ENCODE measurements around the gene CD2BP2. TPM values are rescaled to one million over a fixed set of nuclear protein-coding genes. Genes with fewer than 3 reads are reported as not detected.

The CD2BP2 gene
- polyA plus RNA-seq, 1 of the 3 experiments (the other 2 are of a cell fraction): 80.8 TPM

DNA sequence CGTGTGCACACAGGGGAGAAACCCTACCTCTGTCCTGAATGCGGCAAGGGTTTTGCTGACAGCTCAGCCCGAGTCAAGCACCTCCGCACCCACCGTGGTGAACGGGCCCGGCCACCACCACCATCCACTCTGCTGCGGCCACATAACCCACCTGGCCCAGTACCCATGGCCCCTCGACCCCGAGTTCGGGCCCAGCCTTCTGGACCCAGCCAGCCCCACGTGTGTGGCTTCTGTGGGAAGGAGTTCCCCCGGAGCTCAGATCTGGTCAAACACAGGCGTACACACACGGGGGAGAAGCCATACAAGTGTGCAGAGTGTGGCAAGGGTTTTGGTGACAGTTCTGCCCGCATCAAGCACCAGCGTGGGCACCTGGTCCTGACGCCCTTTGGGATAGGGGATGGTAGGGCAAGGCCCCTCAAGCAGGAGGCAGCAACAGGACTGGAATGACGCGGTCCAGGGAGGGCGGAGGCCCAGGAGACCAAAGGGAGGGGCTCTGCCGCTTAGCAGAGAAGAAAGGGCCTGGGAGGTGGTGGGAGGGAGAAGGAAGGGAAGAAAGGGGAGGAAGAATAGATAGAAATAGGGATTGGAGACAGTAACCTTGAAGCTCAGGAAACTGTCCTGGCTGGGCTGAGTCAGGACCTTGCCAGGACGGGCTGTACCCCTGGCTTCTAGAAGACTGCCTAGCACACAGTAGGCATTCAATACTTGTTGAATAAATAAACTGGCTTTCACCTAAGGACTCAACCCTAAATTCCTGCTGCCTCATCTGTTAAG lies 43.7 kb upstream of the CD2BP2 start:
- H3K9me3 ChIP-seq: no peaks in the 10 kb centered on the region
- 85% methylated on average over 15 of the region's 23 CpGs for WGBS (ENCODE audit: low lambda C conversion rate)
- H3K9me2 ChIP-seq: no peaks in the 10 kb centered on the region
- POLR2A ChIA-PET: interaction anchor here (0.8 to 1.6 kb wide), 4 partner anchors 9 to 28 kb away, joined by 4 to 8 read pairs (median 6); partner anchors contain the start of genes SEPTIN1, TBC1D10B and ZNF771
- no peak for DNase-seq
- H3K36me3 ChIP-seq (replicated peaks in 1 of 2; ENCODE audit: control insufficient read depth in 1 of 2, insufficient read depth in 2 of 2, low read length in 1 of 2): peaks cover 5 to 18% of the 10 kb centered on the region in 2 experiments
- no peaks in the 10 kb centered on the region for H4K20me1 ChIP-seq (ENCODE audit: insufficient read depth)
- TF ChIP-seq TCF12 (IDR thresholded peaks at IDR 0.05) (no peak), RCOR1 (IDR thresholded peaks at IDR 0.05; ENCODE audit: low read length) (no peak), EP300 (IDR thresholded peaks at IDR 0.05; ENCODE audit: borderline replicate concordance in 1 of 2, low read depth in 1 of 2, low read length in 1 of 2) (no peak), GABPA (IDR thresholded peaks at IDR 0.05; ENCODE audit: low read depth) (no peak), YY1 (IDR thresholded peaks at IDR 0.05; ENCODE audit: low read depth) (no peak), MEF2A (IDR thresholded peaks at IDR 0.05; ENCODE audit: borderline replicate concordance, low read depth) (no peak), SMC3 (IDR thresholded peaks at IDR 0.05; ENCODE audit: low read depth, low read length) (no peak), ELF1 (IDR thresholded peaks at IDR 0.05) (no peak), SIN3A (IDR thresholded peaks at IDR 0.05; ENCODE audit: borderline replicate concordance, low read depth, low read length) (no peak), FOXM1 (IDR thresholded peaks at IDR 0.05; ENCODE audit: low read depth) (no peak), NFIC (IDR thresholded peaks at IDR 0.05; ENCODE audit: borderline replicate concordance) (no peak)
- TF ChIP-seq, protein P1, sequence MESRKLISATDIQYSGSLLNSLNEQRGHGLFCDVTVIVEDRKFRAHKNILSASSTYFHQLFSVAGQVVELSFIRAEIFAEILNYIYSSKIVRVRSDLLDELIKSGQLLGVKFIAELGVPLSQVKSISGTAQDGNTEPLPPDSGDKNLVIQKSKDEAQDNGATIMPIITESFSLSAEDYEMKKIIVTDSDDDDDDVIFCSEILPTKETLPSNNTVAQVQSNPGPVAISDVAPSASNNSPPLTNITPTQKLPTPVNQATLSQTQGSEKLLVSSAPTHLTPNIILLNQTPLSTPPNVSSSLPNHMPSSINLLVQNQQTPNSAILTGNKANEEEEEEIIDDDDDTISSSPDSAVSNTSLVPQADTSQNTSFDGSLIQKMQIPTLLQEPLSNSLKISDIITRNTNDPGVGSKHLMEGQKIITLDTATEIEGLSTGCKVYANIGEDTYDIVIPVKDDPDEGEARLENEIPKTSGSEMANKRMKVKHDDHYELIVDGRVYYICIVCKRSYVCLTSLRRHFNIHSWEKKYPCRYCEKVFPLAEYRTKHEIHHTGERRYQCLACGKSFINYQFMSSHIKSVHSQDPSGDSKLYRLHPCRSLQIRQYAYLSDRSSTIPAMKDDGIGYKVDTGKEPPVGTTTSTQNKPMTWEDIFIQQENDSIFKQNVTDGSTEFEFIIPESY (IDR thresholded peaks at IDR 0.05; ENCODE audit: borderline replicate concordance, low read depth): no peak
- TF ChIP-seq, protein P2, sequence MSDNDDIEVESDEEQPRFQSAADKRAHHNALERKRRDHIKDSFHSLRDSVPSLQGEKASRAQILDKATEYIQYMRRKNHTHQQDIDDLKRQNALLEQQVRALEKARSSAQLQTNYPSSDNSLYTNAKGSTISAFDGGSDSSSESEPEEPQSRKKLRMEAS (IDR thresholded peaks at IDR 0.05; ENCODE audit: low read depth): no peak
- no peak overlapping the region for H3K9ac ChIP-seq
- H3F3A ChIP-seq (replicated peaks; ENCODE audit: insufficient read depth): peaks cover 40% of the 10 kb centered on the region
- peaks cover 10 to 18% of the 10 kb centered on the region in 2 experiments; a peak in 2 of 4 replicates for H3K4me1 ChIP-seq (ENCODE audit: control insufficient read depth in 1 of 2, insufficient read depth in 2 of 2, low read depth in 1 of 2, low read length in 1 of 2)
- H3K79me2 ChIP-seq (ENCODE audit: insufficient read depth): peaks cover 25% of the 10 kb centered on the region
- H3K4me2 ChIP-seq: no peak overlapping the region
- CTCF ChIA-PET: interaction anchor here (0.7 to 3.7 kb wide), 2 partner anchors 11 to 20 kb away, joined by 3 to 38 read pairs; partner anchors contain the start of gene ZNF771
- no peak overlapping the region for H3K4me3 ChIP-seq (ENCODE audit: low read depth in 2 of 2, low read length in 1 of 2)
- peak overlapping the region; percentile 89 to 97 for H3K27ac ChIP-seq (ENCODE audit: low read depth in 2 of 2, low read length in 1 of 2)
- H3K27me3 ChIP-seq (ENCODE audit: insufficient read depth): no peaks in the 10 kb centered on the region
- no peak overlapping the region for H2AFZ ChIP-seq (ENCODE audit: low read depth)

Measured in SK-N-SH (cell line).